HG02852 (cell line): ENCODE measurements around the gene SMIM21.

Experiments
- ATAC-seq: cut with Tn5 transposase; IDR thresholded peaks from one replicate; pipeline ENCODE4 v1.9.1; 2021; ENCODE audit warnings: mild to moderate bottlenecking, moderate library complexity; ENCODE audit not compliant: unreplicated experiment

The SMIM21 gene

GRCh38 chr18:75378376-75379315 is 48.9 kb downstream of the SMIM21 start:
- ATAC-seq: no peak

GRCh38 chr18:75377926-75378325 is 49.6 kb downstream of the SMIM21 start:
- no peak for ATAC-seq

- ATAC-seq: no peak
Observed at GRCh38 chr18:75377258-75377657, 50.2 kb downstream of the SMIM21 start.

- ATAC-seq: no peak
Observed at GRCh38 chr18:75376004-75376403, 51.5 kb downstream of the SMIM21 start.

GRCh38 chr18:75375341-75375740 is 52.2 kb downstream of the SMIM21 start:
- ATAC-seq: no peak

- ATAC-seq: no peak
Observed at GRCh38 chr18:75374466-75374865, 53.0 kb downstream of the SMIM21 start.

GRCh38 chr18:75369026-75369721 is 58.3 kb downstream of the SMIM21 start:
- ATAC-seq: no peak

- no peak for ATAC-seq
Observed at GRCh38 chr18:75365837-75366236, 61.7 kb downstream of the SMIM21 start.

- ATAC-seq: no peak
Observed at GRCh38 chr18:75365254-75365629, 62.3 kb downstream of the SMIM21 start.

- ATAC-seq: no peak
Observed at GRCh38 chr18:75364512-75365253, 62.8 kb downstream of the SMIM21 start.

GRCh38 chr18:75363446-75364225 is 63.9 kb downstream of the SMIM21 start:
- no peak for ATAC-seq

GRCh38 chr18:75362435-75362834 is 65.1 kb downstream of the SMIM21 start:
- ATAC-seq: no peak

- ATAC-seq: no peak
Observed at GRCh38 chr18:75360941-75361340, 66.6 kb downstream of the SMIM21 start.

GRCh38 chr18:75360215-75360614 is 67.3 kb downstream of the SMIM21 start:
- no peak for ATAC-seq
